Testis (tissue), 3 donors: ENCODE data around the gene LIM2. TPM values are rescaled to one million over a fixed set of nuclear protein-coding genes. Genes with fewer than 3 reads are reported as not detected.

Experiments used
- DNase-seq: peaks from one replicate; pipeline ENCODE4 v3.0.0-alpha.2; 2019
- H3K27ac ChIP-seq, 2 donors: fragments of 200-600 bp; sonication (generic); one replicate each; pipeline ENCODE4 v1.5.1; 2019
- H3K27me3 ChIP-seq: fragments of 200-600 bp; sonication (generic); one replicate; pipeline ENCODE4 v1.5.1; 2019
- H3K36me3 ChIP-seq: fragments of 200-600 bp; sonication (generic); one replicate; pipeline ENCODE4 v1.5.1; 2017; ENCODE audit warnings: low read depth; ENCODE audit errors: missing control alignments
- H3K4me1 ChIP-seq: fragments of 200-600 bp; sonication (generic); one replicate; pipeline ENCODE4 v1.5.1; 2019
- H3K4me3 ChIP-seq, 2 donors: fragments of 200-600 bp; sonication (generic); one replicate each; pipeline ENCODE4 v1.5.1; 2017 to 2019
- H3K9me3 ChIP-seq: fragments of 200-600 bp; sonication (generic); one replicate; pipeline ENCODE4 v1.5.1; 2017
- POLR2A ChIP-seq: fragments of 450-650 bp; IDR thresholded peaks from one replicate; pipeline ENCODE4 v1.6.1; 2017; ENCODE audit warnings: antibody characterized with exemption, mild to moderate bottlenecking, moderate library complexity
- WGBS, 2 donors: methylation state at CpG; one replicate each; pipeline ENCODE4 v1.1.5; 2018; 5-methylcytosine and 5-hydroxymethylcytosine counted together
- intact Hi-C: fragments of 100-400 bp; cut with DNase I; formaldehyde crosslinking; loops from one replicate; pipeline ENCODE4 v1.15.1; 2023; ENCODE audit warnings: low total_unique reads
- polyA plus RNA-seq: library from polyadenylated mRNA; stranded (reverse); fragments of 350-450 nt; fragmentation: Illumina TruSeq; extraction: RNeasy Lipid Tissue Mini Kit (QIAGEN cat#74804); gene quantifications from one replicate; pipeline ENCODE4 v1.2.3, GENCODE V29; 2014; ENCODE audit warnings: low read depth, low replicate concordance; ENCODE audit not compliant: insufficient read depth
- total RNA-seq, 2 donors: library from RNA; depleted of rRNA; stranded (reverse); fragments of >200 nt; gene quantifications; one replicate each; pipeline ENCODE4 v1.2.3, GENCODE V29; 2016
- TF ChIP-seq, protein P1 (sequence below), 3 experiments: fragments of 450-650 bp in 2 of 3; fragments of 200-600 bp in 1 of 3; sonication (generic) in 1 of 3; IDR thresholded peaks; one replicate each; pipeline ENCODE4 v1.5.1; 2016 to 2019; ENCODE audit warnings: antibody characterized with exemption in 3 of 3, mild to moderate bottlenecking in 2 of 3, moderate library complexity in 1 of 3

The LIM2 gene
- total and polyA plus RNA-seq, 3 donors from 2014 or later: 0.31 to 0.91 TPM; not detected in 1

GRCh38 chr19:51396175-51396574 lies 8.4 kb upstream of the LIM2 start:
- no peak overlapping the region for H3K27ac ChIP-seq
- WGBS, 2 donors: 87 to 95% methylated on average over 2 of the region's 2 CpGs
- H3K9me3 ChIP-seq: no peaks in the 10 kb centered on the region
- H3K4me1 ChIP-seq: peaks cover 5% of the 10 kb centered on the region
- H3K4me3 ChIP-seq: no peak overlapping the region
- no peak for TF ChIP-seq POLR2A
- TF ChIP-seq, protein P1, sequence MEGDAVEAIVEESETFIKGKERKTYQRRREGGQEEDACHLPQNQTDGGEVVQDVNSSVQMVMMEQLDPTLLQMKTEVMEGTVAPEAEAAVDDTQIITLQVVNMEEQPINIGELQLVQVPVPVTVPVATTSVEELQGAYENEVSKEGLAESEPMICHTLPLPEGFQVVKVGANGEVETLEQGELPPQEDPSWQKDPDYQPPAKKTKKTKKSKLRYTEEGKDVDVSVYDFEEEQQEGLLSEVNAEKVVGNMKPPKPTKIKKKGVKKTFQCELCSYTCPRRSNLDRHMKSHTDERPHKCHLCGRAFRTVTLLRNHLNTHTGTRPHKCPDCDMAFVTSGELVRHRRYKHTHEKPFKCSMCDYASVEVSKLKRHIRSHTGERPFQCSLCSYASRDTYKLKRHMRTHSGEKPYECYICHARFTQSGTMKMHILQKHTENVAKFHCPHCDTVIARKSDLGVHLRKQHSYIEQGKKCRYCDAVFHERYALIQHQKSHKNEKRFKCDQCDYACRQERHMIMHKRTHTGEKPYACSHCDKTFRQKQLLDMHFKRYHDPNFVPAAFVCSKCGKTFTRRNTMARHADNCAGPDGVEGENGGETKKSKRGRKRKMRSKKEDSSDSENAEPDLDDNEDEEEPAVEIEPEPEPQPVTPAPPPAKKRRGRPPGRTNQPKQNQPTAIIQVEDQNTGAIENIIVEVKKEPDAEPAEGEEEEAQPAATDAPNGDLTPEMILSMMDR (IDR thresholded peaks at IDR 0.05): no peak
- H3K27me3 ChIP-seq: no peaks in the 10 kb centered on the region
- no peak for DNase-seq
- no peaks in the 10 kb centered on the region for H3K36me3 ChIP-seq
- intact Hi-C loops: loop anchor here (5.0 kb wide), 1 partner anchor 649 kb away; no protein-coding TSS in a partner anchor

- TF ChIP-seq POLR2A: no peak
- TF ChIP-seq, protein P1 (IDR thresholded peaks at IDR 0.05): peak in 1 of 3 experiments; percentile 11
- H3K27me3 ChIP-seq: no peaks in the 10 kb centered on the region
- H3K4me3 ChIP-seq: peak overlapping the region; percentile 27 to 58
- DNase-seq: peak; percentile 98
- peaks cover 5% of the 10 kb centered on the region for H3K4me1 ChIP-seq
- H3K27ac ChIP-seq: peak overlapping the region; percentile 46 to 72
- no peaks in the 10 kb centered on the region for H3K9me3 ChIP-seq
- 0 to 3% methylated on average over 40 to 44 of the region's 45 CpGs for WGBS, 2 donors
- no peaks in the 10 kb centered on the region for H3K36me3 ChIP-seq
- intact Hi-C loops: no loop called here
Measured at GRCh38 chr19:51394050-51394836, 6.5 kb upstream of the LIM2 start.

- intact Hi-C loops: no loop called here
- H3K4me1 ChIP-seq: peaks cover 5% of the 10 kb centered on the region
- H3K9me3 ChIP-seq: no peaks in the 10 kb centered on the region
- WGBS, 2 donors: 53 to 92% methylated on average over 1 of the region's 1 CpG
- TF ChIP-seq, protein P1 (IDR thresholded peaks at IDR 0.05): no peak
- no peak for TF ChIP-seq POLR2A
- no peaks in the 10 kb centered on the region for H3K27me3 ChIP-seq
- no peak overlapping the region for H3K27ac ChIP-seq
- no peaks in the 10 kb centered on the region for H3K36me3 ChIP-seq
- no peak overlapping the region for H3K4me3 ChIP-seq
- DNase-seq: no peak
Measured at GRCh38 chr19:51392701-51393100, 4.9 kb upstream of the LIM2 start.

DNA sequence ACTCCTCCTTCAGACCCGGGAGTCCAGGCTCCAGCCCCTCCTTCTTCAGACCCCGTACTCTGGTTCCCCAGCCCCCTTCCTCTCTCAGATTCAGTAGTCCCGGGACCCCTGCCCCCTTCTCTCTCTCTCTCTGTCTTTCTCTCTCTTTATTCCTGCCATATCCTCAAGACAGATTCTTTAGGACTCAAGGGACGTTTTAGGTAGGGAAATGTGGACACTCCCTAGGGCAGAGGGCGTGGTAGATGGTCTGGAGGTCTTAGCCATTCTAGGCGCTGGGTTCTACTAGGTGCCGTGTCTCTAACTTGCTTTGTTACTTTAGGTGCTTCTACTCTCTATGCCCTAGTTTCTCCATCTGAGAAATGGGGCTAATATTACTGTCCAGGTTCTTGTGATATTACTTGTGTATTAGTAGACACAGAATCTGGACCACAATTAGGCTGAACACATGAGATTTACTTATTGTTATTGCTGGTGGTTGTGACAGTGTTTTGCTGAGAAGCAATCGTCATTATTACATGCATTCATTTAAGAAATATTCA lies 3.4 kb upstream of the LIM2 start:
- WGBS, 2 donors: 29 to 47% methylated on average over 8 of the region's 8 CpGs
- Histone ChIP-seq H3K9me3 (no peaks in the 10 kb centered on the region), H3K4me1 (peaks cover 5% of the 10 kb centered on the region), H3K4me3 (peak overlapping the region in 1 of 2 donors; percentile 27), H3K36me3 (no peaks in the 10 kb centered on the region), H3K27me3 (no peaks in the 10 kb centered on the region), H3K27ac (no peak overlapping the region)
- TF ChIP-seq, protein P1 (IDR thresholded peaks at IDR 0.05): no peak
- intact Hi-C loops: no loop called here
- DNase-seq: no peak
